Ovary (tissue), 9 donors: ENCODE measurements around the gene DEPDC5. TPM values are rescaled to one million over a fixed set of nuclear protein-coding genes. Genes with fewer than 3 reads are reported as not detected.
"Not testable (repeated sequence)": the region's sequence is repeated elsewhere in the genome, so short reads cannot be mapped to it uniquely, and the experiment has no call there.

Experiments used
- DNase-seq, 5 donors: peaks; one replicate each; pipeline ENCODE4 v3.0.0-alpha.2; 2019 to 2020
- H3K27ac ChIP-seq, 2 donors: fragments of 200-600 bp; one replicate each; pipeline versions ENCODE4 v1.5.1 to v1.8.0; 2019 to 2022
- H3K27me3 ChIP-seq: fragments of 200-600 bp; one replicate; pipeline ENCODE4 v1.8.0; 2022
- H3K36me3 ChIP-seq: fragments of 200-600 bp; sonication (generic); one replicate; pipeline ENCODE4 v1.5.1; 2019
- H3K4me1 ChIP-seq: one replicate; pipeline ENCODE4 v1.8.1; 2013; ENCODE audit warnings: mild to moderate bottlenecking, moderate library complexity; ENCODE audit not compliant: insufficient read depth
- H3K4me3 ChIP-seq: fragments of 200-600 bp; sonication (generic); one replicate; pipeline ENCODE4 v1.5.1; 2017
- H3K9me3 ChIP-seq, 2 donors: fragments of 200-600 bp in 1 of 2; sonication (generic) in 1 of 2; one replicate each; pipeline versions ENCODE4 v1.5.1 to v1.8.1; 2013 to 2019; ENCODE audit warnings: mild to moderate bottlenecking in 1 of 2, moderate library complexity in 1 of 2
- CTCF ChIP-seq, 3 donors: fragments of 450-650 bp in 2 of 3; fragments of 200-600 bp in 1 of 3; IDR thresholded peaks; one replicate each; pipeline versions ENCODE4 v1.5.1 to v1.8.0; 2016 to 2022; ENCODE audit warnings: antibody characterized with exemption in 3 of 3, mild to moderate bottlenecking in 1 of 3
- EP300 ChIP-seq: sonication (generic); formaldehyde crosslinking; IDR thresholded peaks from one replicate; pipeline ENCODE4 v1.6.1; 2017; ENCODE audit warnings: antibody characterized with exemption
- POLR2A ChIP-seq: fragments of 450-650 bp; IDR thresholded peaks from one replicate; pipeline ENCODE4 v1.6.1; 2017; ENCODE audit warnings: antibody characterized with exemption, mild to moderate bottlenecking, moderate library complexity
- WGBS, 3 donors: extraction: QIAGEN DNeasy Blood & Tissue Kit in 1 of 3; methylation state at CpG; one replicate each; pipeline versions ENCODE4 v1.1.5 to v1.1.7; 2013 to 2017; 5-methylcytosine and 5-hydroxymethylcytosine counted together
- intact Hi-C, 4 donors: fragments of 100-400 bp; cut with DNase I; formaldehyde crosslinking; loops; one replicate each; pipeline versions ENCODE4 v1.11.0 to v1.15.1; 2022 to 2023
- polyA plus RNA-seq, 2 donors: library from polyadenylated mRNA; stranded (reverse); fragments of 200-250 nt in 1 of 2; fragments of 350-450 nt in 1 of 2; fragmentation: Illumina TruSeq in 1 of 2; extraction: RNeasy Lipid Tissue Mini Kit (QIAGEN cat#74804) in 1 of 2; gene quantifications; one replicate each; pipeline ENCODE4 v1.2.3, GENCODE V29; 2013 to 2014
- total RNA-seq, 7 donors: library from RNA; depleted of rRNA in 2 of 7; stranded (reverse); fragments of >200 nt in 2 of 7; fragmentation: NEBNext Ultra II Directional in 3 of 7; extraction: Animal tissue kit (Norgen Biotek cat#: 25700) in 3 of 7; gene quantifications; one replicate each; pipeline versions ENCODE4 v1.1.0 to v1.2.4, GENCODE V29; 2016 to 2023
- donor health status: DM: no; HTN: no; CAD: no; lungs with moderate emphysema.
- donor health status: DM: no; HTN: no; CAD: no.
- donor health status: Bipolar disorder and iron deficiency.
- donor health status: DM: yes; HTN: yes; CAD: no.
- donor health status: DM: no; HTN: no; CAD: no.
- donor health status: DM: yes; HTN: yes; CAD: no.

DEPDC5 gene
- total and polyA plus RNA-seq, 9 donors = 12.1 to 73.3 (median 32.8) TPM

GRCh38 chr22:31790240-31790639 lies 36.4 kb downstream of the DEPDC5 start:
- Histone ChIP-seq H3K4me1 (no peaks in the 10 kb centered on the region), H3K9me3 (no peaks in the 10 kb centered on the region), H3K27me3 (no peaks in the 10 kb centered on the region), H3K4me3 (no peak overlapping the region), H3K27ac (no peak overlapping the region), H3K36me3 (no peaks in the 10 kb centered on the region)
- no peak for TF ChIP-seq CTCF (IDR thresholded peaks at IDR 0.05)
- no peak for TF ChIP-seq EP300
- TF ChIP-seq POLR2A = no peak
- 98% methylated on average over 2 of the region's 2 CpGs for WGBS, 3 donors
- no peak for DNase-seq
- intact Hi-C loops = no loop called here

- H3K36me3 ChIP-seq, H3K4me1 ChIP-seq, DNase-seq, H3K27ac ChIP-seq, H3K4me3 ChIP-seq, intact Hi-C loops, H3K27me3 ChIP-seq, H3K9me3 ChIP-seq: not testable (repeated sequence)
- 85 to 86% (median 86%) methylated on average over 8 of the region's 8 CpGs for WGBS, 3 donors
Measured at GRCh38 chr22:31799358-31799757, 45.5 kb downstream of the DEPDC5 start.

GRCh38 chr22:31800065-31800464 lies 46.2 kb downstream of the DEPDC5 start:
- TF ChIP-seq EP300 (no peak), CTCF (IDR thresholded peaks at IDR 0.05) (no peak)
- no peaks in the 10 kb centered on the region for H3K4me1 ChIP-seq
- H3K4me3 ChIP-seq = no peak overlapping the region
- no peak for DNase-seq
- no peaks in the 10 kb centered on the region for H3K9me3 ChIP-seq
- H3K27ac ChIP-seq = no peak overlapping the region
- no peaks in the 10 kb centered on the region for H3K27me3 ChIP-seq
- no peaks in the 10 kb centered on the region for H3K36me3 ChIP-seq
- intact Hi-C loops = no loop called here

GRCh38 chr22:31800861-31801260 lies 47.0 kb downstream of the DEPDC5 start:
- H3K27me3 ChIP-seq, H3K4me3 ChIP-seq, H3K27ac ChIP-seq, H3K36me3 ChIP-seq, H3K9me3 ChIP-seq, intact Hi-C loops, DNase-seq, H3K4me1 ChIP-seq: not testable (repeated sequence)
- WGBS, 3 donors = 98 to 100% (median 98%) methylated on average over 6 of the region's 6 CpGs

GRCh38 chr22:31802575-31802974 lies 48.8 kb downstream of the DEPDC5 start:
- no peak overlapping the region for H3K27ac ChIP-seq
- no peaks in the 10 kb centered on the region for H3K4me1 ChIP-seq
- WGBS, 3 donors = 92 to 94% (median 93%) methylated on average over 7 of the region's 7 CpGs
- H3K36me3 ChIP-seq = no peaks in the 10 kb centered on the region
- H3K27me3 ChIP-seq = no peaks in the 10 kb centered on the region
- no peak for DNase-seq
- TF ChIP-seq POLR2A (no peak), CTCF (IDR thresholded peaks at IDR 0.05) (no peak), EP300 (no peak)
- H3K9me3 ChIP-seq = no peaks in the 10 kb centered on the region
- intact Hi-C loops = no loop called here
- H3K4me3 ChIP-seq = no peak overlapping the region

GRCh38 chr22:31806751-31807150 lies 52.9 kb downstream of the DEPDC5 start:
- no peak for TF ChIP-seq POLR2A
- TF ChIP-seq CTCF (IDR thresholded peaks at IDR 0.05) = no peak
- TF ChIP-seq EP300 = no peak
- intact Hi-C loops = no loop called here
- no peaks in the 10 kb centered on the region for H3K36me3 ChIP-seq

More at GRCh38 chr22:31806751-31807150, 52.9 kb downstream of the DEPDC5 start:
- Histone ChIP-seq H3K27me3 (no peaks in the 10 kb centered on the region), H3K27ac (no peak overlapping the region), H3K9me3 (no peaks in the 10 kb centered on the region), H3K4me1 (no peaks in the 10 kb centered on the region), H3K4me3 (no peak overlapping the region)
- WGBS, 3 donors = 93 to 96% (median 94%) methylated on average over 4 of the region's 4 CpGs
- no peak for DNase-seq
